PFSK-1 (cell line): ENCODE results near the gene MIB2.

ENCODE experiments used
- FOXP2 ChIP-seq: optimal IDR thresholded peaks from 2 replicates; pipeline ENCODE3; 2011; ENCODE audit warnings: borderline replicate concordance, control low read depth, inconsistent platforms; ENCODE audit not compliant: insufficient read depth; ENCODE audit errors: extremely low read length, extremely low read depth
- POLR2AphosphoS5 ChIP-seq: IDR thresholded peaks from 2 replicates; pipeline ENCODE4 v1.6.1; 2012; ENCODE audit warnings: low read depth, mild to moderate bottlenecking, control low read depth, low read length, moderate library complexity
- SIN3A ChIP-seq: IDR thresholded peaks from 2 replicates; pipeline ENCODE4 v1.6.1; 2012; ENCODE audit warnings: mild to moderate bottlenecking, low read length, moderate library complexity, borderline replicate concordance; ENCODE audit not compliant: insufficient read depth
- TAF1 ChIP-seq: IDR thresholded peaks from 2 replicates; pipeline ENCODE4 v1.6.1; 2012; ENCODE audit warnings: low read length, control low read depth, borderline replicate concordance; ENCODE audit not compliant: insufficient read depth
- TF ChIP-seq, protein P1 (sequence below), 2 experiments: IDR thresholded peaks; 2 replicates each; pipeline versions ENCODE4 v1.6.1 to v1.8.0; 2011 to 2012; ENCODE audit warnings: low read depth in 2 of 2, low read length in 2 of 2, control low read depth in 1 of 2, inconsistent platforms in 1 of 2, mild to moderate bottlenecking in 1 of 2, moderate library complexity in 1 of 2; ENCODE audit not compliant: insufficient read depth in 1 of 2

The MIB2 gene

GRCh38 chr1:1614204-1614953 lies 921 bp upstream of the MIB2 start:
- TF ChIP-seq, protein P1, sequence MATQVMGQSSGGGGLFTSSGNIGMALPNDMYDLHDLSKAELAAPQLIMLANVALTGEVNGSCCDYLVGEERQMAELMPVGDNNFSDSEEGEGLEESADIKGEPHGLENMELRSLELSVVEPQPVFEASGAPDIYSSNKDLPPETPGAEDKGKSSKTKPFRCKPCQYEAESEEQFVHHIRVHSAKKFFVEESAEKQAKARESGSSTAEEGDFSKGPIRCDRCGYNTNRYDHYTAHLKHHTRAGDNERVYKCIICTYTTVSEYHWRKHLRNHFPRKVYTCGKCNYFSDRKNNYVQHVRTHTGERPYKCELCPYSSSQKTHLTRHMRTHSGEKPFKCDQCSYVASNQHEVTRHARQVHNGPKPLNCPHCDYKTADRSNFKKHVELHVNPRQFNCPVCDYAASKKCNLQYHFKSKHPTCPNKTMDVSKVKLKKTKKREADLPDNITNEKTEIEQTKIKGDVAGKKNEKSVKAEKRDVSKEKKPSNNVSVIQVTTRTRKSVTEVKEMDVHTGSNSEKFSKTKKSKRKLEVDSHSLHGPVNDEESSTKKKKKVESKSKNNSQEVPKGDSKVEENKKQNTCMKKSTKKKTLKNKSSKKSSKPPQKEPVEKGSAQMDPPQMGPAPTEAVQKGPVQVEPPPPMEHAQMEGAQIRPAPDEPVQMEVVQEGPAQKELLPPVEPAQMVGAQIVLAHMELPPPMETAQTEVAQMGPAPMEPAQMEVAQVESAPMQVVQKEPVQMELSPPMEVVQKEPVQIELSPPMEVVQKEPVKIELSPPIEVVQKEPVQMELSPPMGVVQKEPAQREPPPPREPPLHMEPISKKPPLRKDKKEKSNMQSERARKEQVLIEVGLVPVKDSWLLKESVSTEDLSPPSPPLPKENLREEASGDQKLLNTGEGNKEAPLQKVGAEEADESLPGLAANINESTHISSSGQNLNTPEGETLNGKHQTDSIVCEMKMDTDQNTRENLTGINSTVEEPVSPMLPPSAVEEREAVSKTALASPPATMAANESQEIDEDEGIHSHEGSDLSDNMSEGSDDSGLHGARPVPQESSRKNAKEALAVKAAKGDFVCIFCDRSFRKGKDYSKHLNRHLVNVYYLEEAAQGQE (IDR thresholded peaks at IDR 0.05; ENCODE audit: insufficient read depth in 1 of 2, low read depth in 2 of 2, low read length in 2 of 2): no peak
- TF ChIP-seq FOXP2 (no peak), SIN3A (no peak), TAF1 (no peak), POLR2AphosphoS5 (no peak)

DNA sequence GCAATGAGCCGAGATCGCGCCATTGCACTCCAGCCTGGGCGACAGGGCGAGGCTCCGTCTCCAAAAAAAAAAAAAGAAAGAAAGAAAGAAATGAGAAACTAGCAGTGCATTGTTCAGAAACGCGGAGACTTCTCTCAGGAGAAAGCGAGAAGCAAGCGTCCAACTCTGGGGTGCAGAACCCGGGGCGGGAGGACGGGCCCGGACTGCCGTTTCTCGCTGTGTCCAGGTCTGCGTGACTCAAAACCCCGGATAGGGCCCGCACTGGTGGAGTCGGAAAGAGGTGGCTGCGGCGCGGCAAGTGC lies 395 bp upstream of the MIB2 start:
- TF ChIP-seq, protein P1 (IDR thresholded peaks at IDR 0.05; ENCODE audit: insufficient read depth in 1 of 2, low read depth in 2 of 2, low read length in 2 of 2): no peak
- no peak for TF ChIP-seq FOXP2
- no peak for TF ChIP-seq TAF1
- TF ChIP-seq SIN3A: no peak
- no peak for TF ChIP-seq POLR2AphosphoS5

DNA sequence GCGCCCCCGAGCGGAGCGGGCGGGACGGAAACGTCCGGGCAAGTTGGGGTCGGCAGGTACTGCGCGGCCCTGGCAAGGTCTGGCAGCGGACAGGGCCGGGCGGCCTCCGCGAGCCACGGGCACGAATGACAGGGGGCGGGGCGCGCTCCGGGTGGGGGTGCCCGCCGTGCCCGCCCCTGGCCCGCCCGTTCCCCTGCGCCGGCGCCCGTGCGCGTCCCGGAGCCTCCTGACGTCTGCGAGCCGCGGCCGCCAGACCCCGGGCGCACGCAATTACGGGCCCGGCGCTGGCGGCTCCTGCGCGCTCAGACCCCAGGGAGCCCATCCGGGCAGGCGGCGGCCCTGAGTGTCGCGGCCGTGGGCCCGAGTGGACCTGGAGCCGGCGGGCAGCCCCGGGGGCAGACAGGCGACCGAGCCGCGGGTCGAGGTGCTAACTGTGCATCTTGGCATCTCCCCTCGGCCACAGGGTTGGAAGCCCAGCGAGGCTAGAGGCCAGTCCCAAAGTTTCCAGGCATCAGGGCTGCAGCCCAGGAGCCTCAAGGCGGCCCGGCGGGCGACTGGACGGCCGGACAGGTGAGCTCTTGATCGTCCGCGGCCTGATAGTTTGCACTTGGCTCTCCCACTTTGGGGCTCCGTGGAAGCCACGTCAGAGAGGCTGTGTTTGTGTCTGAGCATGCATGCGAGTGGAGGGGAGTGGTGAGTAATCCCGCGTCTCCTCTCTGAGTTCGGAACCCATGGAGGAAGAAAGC lies 918 bp downstream of the MIB2 start:
- TF ChIP-seq TAF1 (no peak), SIN3A (no peak), POLR2AphosphoS5 (no peak), FOXP2 (no peak)

- TF ChIP-seq, protein P1 (IDR thresholded peaks at IDR 0.05; ENCODE audit: insufficient read depth in 1 of 2, low read depth in 2 of 2, low read length in 2 of 2): no peak
- TF ChIP-seq POLR2AphosphoS5: no peak
- no peak for TF ChIP-seq TAF1
- no peak for TF ChIP-seq SIN3A
- no peak for TF ChIP-seq FOXP2
Measured at GRCh38 chr1:1616838-1617237, 1.5 kb downstream of the MIB2 start.

GRCh38 chr1:1617516-1617915 lies 2.2 kb downstream of the MIB2 start:
- TF ChIP-seq TAF1 (no peak), SIN3A (no peak), POLR2AphosphoS5 (no peak), FOXP2 (no peak)
- TF ChIP-seq, protein P1 (IDR thresholded peaks at IDR 0.05; ENCODE audit: insufficient read depth in 1 of 2, low read depth in 2 of 2, low read length in 2 of 2): no peak
